OCI-M1 (cell line): Measurements from ENCODE around the gene MAD1L1.
"Not testable (repeated sequence)": the region's sequence is repeated elsewhere in the genome, so short reads cannot be mapped to it uniquely, and the experiment has no call there.

Experiments
- DNase-seq: peaks from one replicate; lab custom pipeline; 2025; lab: John Stamatoyannopoulos, UW

The MAD1L1 gene

DNA sequence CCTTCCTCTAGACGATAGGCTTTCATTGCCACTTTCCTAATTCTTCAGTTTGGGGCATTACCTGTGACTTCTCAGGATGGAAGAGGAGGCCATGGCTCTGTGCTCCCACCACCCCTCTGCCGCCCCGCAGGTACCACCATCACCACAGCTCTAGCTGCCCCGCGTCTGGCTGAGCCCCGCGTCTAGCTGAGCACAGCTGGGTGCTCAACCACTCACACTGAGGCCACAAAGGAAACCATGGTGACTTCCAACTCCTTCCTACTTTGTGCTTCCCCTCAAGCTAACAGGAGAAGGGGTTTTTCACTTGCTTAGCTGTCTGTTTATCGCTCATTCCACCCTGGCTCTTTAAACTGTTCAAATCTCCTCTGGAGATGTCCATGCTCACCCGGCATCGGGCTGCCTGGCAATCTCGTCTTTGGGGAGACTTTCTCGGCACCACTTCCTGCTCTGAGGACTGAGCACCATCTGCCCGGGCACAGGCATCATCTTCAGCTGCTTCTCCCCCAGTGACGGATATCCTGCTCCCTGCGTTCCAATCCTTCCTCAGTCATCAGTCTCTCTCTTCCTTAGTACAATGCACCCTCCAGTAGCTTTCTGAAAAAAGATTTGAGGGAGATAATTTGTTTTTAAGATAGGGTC lies 59.4 kb downstream of the MAD1L1 start:
- DNase-seq: no peak

DNA sequence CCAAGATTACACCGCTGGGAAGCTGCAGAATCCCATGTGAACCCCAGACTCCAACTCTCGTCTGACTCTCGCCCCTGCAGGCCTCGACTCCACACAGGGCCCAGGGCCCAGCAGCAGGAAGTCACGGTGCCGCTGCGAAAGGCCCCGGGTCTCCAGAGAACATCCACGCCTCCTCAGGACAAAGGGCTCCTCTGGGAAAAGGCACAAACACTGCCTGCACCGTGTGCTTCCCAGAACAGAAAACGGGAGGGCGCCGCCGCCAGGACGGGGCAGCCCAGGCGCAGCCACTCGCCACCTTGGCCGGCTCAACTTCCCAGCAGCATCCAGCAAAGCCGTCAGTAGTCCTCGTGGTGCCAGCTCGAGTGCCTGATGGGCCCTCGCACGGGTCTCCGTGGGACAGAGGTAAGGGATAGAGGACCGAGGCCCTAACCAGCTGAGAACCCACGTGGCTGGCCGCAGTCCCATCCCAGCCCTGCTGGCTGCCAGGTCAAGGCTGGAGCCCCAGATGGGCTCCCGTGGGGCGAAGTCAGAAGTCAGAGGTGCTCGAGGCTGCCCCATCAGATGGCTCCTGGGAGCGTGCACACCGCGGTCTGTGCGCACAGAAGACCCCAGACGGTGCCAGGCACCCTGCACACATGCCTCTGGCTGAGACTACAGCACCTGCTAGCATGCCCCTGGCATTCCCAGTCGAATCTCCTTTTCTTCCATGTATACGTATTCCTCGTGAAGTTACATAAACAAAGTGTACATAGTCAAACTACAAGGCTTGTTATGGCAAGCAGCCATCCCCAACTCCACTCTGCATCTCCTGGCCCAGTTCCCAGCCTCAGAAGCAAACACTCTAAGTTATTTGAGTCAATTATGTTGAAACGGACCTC lies 60.2 kb downstream of the MAD1L1 start:
- no peak for DNase-seq

- DNase-seq: no peak
These were observed 60.9 kb downstream of the MAD1L1 start for GRCh38 chr7:2171855-2172254.

GRCh38 chr7:2170576-2171521 lies 61.9 kb downstream of the MAD1L1 start:
- DNase-seq: no peak

DNA sequence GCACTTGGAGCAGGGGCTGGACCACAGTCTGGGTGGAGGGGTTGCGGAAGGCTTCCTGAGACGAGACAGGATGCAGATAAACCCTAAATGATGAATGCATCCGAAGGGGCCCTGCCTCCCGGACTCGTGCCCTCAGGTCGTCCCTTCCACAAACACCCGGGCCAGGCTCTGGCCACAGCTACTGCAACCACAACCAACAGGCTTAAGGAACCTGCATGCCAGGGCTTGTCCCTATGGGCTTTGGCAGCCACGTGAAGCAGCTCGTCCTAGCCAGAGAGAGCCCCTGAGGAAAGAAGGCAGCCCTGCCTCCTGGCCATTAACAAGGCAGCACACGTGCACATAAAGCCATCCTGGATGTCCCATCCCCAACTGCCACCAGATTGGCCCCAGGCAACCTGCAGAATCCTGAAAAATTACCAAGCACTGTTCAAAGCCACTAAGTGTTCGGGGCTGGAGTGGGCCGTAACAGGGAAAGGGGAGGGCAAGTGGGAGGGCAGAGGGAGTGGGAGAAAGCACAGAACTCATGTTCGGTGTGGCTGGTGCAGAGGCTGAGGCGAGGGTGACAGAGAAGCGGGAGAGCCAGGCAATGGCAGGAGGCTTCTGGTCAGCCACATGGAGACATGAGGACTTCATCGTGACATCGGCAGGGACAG lies 62.7 kb downstream of the MAD1L1 start:
- DNase-seq: no peak

DNA sequence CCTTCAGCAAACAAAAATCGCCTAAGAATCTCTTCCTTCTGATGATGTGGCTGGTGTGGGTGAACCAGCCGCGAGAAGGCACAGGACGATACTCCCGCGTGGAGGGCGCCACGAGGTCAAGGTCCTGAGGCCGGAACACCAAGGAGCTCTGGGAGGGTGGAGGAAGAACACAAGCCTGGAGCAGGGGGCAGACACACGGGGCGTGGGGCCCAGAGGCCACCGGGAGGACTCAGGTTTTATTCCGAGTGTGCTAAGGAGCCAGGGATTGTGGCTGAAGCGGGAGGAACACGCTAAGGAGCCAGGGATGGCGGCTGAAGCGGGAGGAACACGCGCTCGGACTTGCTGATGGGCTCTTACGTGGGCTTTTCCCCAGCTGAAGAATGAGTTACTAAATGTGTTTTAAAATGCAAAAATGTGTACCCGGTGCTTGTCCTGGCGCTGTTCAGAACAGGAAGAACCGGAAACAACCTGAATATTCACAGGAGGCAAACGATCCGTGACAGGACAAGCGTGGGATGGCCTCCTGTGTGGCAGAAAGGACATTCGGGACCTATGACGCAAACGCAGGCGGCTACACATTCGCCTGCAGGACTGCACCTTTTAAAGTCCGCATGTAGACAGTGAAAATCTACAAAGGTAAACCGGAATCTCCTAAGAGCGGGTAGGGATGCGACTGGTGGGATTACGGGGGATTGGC lies 64.0 kb downstream of the MAD1L1 start:
- DNase-seq: no peak

GRCh38 chr7:2166625-2167280 lies 66.0 kb downstream of the MAD1L1 start:
- no peak for DNase-seq

DNA sequence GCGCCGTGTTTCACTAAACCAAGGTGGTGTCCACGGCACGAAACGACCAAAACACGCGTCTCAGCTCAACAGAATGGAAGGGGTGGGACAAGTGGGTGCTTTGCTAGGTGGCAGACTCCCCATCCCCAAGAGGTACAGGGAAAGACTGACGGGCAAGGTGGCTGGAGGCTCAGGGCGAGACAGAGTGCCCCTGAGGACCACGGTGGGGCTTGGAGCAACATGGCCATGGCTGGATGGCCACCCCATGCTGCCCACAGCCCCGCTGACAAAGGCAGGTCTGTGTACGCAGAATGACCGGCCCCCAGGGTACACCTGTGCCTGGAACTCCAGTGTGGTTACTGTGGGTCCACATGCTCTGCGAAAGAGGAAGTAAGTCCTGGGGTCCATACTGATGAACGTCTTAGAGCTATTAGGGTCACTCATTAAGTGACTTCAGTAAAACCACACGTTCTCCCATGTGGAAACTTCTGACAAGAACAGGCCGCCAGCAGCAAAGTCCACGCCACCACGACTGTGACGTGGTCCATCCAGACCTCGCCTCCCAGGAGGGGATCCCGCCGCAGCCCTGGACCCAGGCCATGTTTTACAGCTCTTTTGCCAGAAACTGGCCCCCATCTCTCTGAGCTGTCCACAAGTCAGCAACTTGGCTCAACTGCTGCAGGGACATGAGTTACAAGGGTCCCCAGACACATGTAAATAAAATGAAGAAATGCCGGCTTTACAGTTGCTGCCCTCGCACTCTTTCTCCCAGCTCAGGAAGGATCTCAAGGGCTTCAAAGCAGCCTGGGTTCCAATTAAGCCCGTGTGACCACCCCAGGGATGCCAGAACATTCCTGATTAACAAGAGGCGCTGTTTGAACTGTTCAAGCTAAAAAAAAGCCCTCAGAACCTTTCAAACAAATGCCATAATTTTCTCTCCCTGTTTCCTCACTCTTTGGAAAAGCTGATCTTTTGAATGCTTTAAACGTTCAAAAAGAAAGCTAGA lies 66.8 kb downstream of the MAD1L1 start:
- no peak for DNase-seq

GRCh38 chr7:2165239-2165609 lies 67.5 kb downstream of the MAD1L1 start:
- no peak for DNase-seq

GRCh38 chr7:2164646-2165045 lies 68.1 kb downstream of the MAD1L1 start:
- no peak for DNase-seq

GRCh38 chr7:2163600-2164555 lies 68.9 kb downstream of the MAD1L1 start:
- no peak for DNase-seq

DNA sequence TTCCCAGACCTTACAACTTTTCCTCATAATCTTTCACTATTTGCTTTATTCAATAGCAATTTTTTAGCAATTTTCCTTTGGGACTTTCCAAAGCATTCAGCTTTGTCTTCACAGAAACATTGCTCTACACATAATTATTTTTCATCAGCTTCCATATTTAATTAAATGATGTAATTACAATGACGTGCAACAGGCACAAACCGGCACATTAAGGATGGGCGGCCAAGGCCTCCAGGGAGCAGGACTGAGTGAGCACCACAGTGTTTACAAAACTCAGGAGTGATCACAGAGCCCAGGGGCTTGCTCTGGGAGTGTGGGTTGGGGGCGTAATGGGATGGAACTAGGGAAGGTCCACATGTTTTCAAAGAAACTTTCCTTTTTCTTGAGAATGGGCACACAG lies 69.8 kb downstream of the MAD1L1 start:
- DNase-seq: no peak

DNA sequence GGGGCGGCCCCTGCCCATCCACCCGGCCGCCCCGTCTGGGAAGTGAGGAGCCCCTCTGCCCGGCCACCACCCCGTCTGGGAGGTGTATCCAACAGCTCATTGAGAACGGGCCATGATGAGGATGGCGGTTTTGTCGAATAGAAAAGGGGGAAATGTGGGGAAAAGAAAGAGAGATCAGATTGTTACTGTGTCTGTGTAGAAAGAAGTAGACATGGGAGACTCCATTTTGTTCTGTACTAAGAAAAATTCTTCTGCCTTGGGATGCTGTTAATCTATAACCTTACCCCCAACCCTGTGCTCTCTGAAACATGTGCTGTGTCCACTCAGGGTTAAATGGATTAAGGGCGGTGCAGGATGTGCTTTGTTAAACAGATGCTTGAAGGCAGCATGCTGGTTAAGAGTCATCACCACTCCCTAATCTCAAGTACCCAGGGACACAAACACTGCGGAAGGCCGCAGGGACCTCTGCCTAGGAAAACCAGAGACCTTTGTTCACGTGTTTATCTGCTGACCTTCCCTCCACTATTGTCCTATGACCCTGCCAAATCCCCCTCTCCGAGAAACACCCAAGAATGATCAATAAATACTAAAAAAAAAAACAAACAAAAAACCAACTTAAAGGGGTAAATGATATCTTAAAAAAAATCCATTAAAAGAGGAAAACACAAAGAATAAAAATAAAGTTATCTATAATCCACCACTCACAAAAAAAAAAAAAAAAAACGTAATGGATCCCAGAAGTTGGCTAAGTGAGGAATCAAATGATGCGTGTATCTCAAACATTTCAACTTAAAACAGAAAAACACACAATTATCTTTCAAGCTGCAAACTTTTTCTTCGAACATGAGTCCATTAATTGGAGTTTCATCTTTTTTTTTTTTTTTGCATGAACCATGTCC lies 70.5 kb downstream of the MAD1L1 start:
- not testable (repeated sequence) for DNase-seq

DNA sequence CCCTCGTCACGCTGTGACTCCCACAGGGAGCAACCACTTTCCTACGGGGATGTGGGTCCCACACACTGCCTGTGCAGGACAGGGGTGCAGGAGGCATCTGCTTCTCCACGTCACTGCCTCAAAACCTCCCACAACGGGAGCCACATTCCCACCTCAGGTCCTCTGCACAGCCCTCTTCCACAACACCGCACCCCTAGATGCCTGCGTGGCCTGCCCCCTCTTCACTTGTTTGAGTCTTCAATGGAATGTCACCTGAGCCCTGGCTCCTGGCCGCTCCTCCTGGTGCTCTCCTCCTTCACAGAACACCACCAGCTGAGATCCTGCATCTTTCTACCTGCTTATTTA lies 73.6 kb downstream of the MAD1L1 start:
- no peak for DNase-seq

- DNase-seq: no peak
These were observed 74.2 kb downstream of the MAD1L1 start for GRCh38 chr7:2158331-2159175.

DNA sequence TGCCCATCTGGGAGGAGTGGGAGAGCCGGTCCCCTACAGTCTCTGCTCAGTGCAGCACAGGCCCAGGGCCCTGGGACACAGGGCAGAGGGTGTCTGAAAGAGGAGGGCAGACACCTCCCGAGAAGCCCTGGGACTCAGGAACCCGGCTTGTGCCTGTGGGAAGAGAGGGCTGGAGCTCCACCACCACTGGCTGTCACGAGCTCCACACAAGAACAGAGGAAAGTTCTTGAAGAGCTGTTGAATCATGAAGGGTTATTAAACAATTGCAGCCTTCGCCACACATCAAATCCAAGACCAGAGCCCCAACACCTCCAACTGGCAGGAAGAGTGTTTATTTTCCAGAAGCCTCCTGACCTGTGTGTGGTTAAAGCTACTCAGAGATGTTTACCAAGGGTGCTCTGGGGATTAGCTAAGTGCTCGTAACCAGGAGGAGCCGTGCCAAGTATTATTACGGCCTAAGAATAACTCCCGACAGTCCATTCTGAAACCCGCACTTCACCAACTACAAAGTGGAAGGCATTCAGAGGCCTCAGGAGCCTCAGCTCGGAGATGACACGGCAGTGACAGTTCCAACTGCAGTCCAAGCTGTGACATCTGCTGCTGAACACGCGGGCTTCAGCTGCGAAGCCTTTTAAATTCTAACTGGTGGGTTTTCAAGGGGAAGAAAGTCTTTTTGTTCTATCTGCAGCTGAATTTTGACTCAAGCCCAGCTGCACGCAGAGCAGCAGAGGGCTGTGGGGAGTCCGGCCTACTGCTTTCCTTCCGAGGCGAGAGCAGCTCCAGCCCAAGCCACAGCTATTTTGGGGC lies 75.1 kb downstream of the MAD1L1 start:
- no peak for DNase-seq
